Endothelial cell of umbilical vein (primary cell): Measurements from ENCODE around the gene EML1. TPM values are rescaled to one million over a fixed set of nuclear protein-coding genes. Genes with fewer than 3 reads are reported as not detected.

Experiments used
- BruUV-seq: library from RNA; stranded (reverse); fragments of 400-500 nt; replicated peaks from 2 replicates; lab custom pipeline; 2021; lab: Mats Ljungman, UMichigan
- CTCF ChIA-PET: fragments of 300-600, 350-600 bp; sonication (Branson Sonifier 250); formaldehyde crosslinking; loops from one replicate; lab custom pipeline; 2021; ENCODE audit warnings: antibody characterized with exemption, inconsistent platforms; lab: Charles Lee
- POLR2A ChIA-PET: fragments of 300-600, 350-600 bp; sonication (Branson Sonifier 250); formaldehyde crosslinking; loops from one replicate; lab custom pipeline; 2021; ENCODE audit warnings: antibody characterized with exemption, inconsistent platforms; lab: Charles Lee
- DNase-seq: peaks from one replicate; pipeline ENCODE4 v3.0.0-alpha.2; 2011; ENCODE audit warnings: low read depth, low spot score
- FAIRE-seq: peaks from 2 replicates; lab custom pipeline; 2011; peaks lifted over from hg19 to GRCh38; lab: Jason Lieb, UNC
- H2AFZ ChIP-seq: 2 replicates; pipeline ENCODE4 v1.6.0; 2012; ENCODE audit warnings: low read depth, low read length, control low read depth, inconsistent platforms
- H3K27ac ChIP-seq: 2 replicates; pipeline ENCODE4 v1.5.1; 2011; ENCODE audit warnings: low read depth, mild to moderate bottlenecking, control low read depth, low read length, moderate library complexity; ENCODE audit not compliant: insufficient read depth
- H3K27me3 ChIP-seq, 2 experiments: 2 replicates each; pipeline versions ENCODE4 v1.6.0 to v1.6.1; 2011; ENCODE audit warnings: low read length in 2 of 2, mixed read lengths in 1 of 2; ENCODE audit not compliant: control insufficient read depth in 2 of 2, insufficient read depth in 2 of 2
- H3K36me3 ChIP-seq, 2 experiments: 2 replicates in 1 of 2; 3 replicates in 1 of 2; pipeline ENCODE4 v1.5.1; 2011; ENCODE audit warnings: low read length in 2 of 2, mild to moderate bottlenecking in 1 of 2, moderate library complexity in 1 of 2; ENCODE audit not compliant: control insufficient read depth in 2 of 2, insufficient read depth in 2 of 2; ENCODE audit errors: extremely low read depth in 1 of 2
- H3K4me1 ChIP-seq: 3 replicates; pipeline ENCODE4 v1.5.1; 2011; ENCODE audit warnings: mild to moderate bottlenecking, low read length; ENCODE audit not compliant: control insufficient read depth, insufficient read depth; ENCODE audit errors: extremely low read depth
- H3K4me2 ChIP-seq: 2 replicates; pipeline ENCODE4 v1.6.1; 2011; ENCODE audit warnings: low read length, control low read depth, mixed read lengths; ENCODE audit not compliant: insufficient read depth
- H3K4me3 ChIP-seq, 3 experiments: fragments of 200-600 bp in 1 of 3; sonication (generic), shearing (Covaris generic) in 1 of 3; replicated peaks in 1 of 3; 2 replicates each; pipeline ENCODE4 v1.5.1; 2011 to 2016; ENCODE audit warnings: control low read depth in 3 of 3, low read length in 3 of 3, mild to moderate bottlenecking in 2 of 3, inconsistent platforms in 1 of 3, low read depth in 1 of 3, moderate library complexity in 1 of 3; ENCODE audit not compliant: insufficient read depth in 1 of 3
- H3K79me2 ChIP-seq: 2 replicates; pipeline ENCODE4 v1.6.0; 2012; ENCODE audit warnings: low read length, inconsistent platforms; ENCODE audit not compliant: control insufficient read depth, insufficient read depth
- H3K9ac ChIP-seq: replicated peaks from 2 replicates; pipeline ENCODE3; 2011; ENCODE audit warnings: low read length, control low read depth; ENCODE audit not compliant: insufficient read depth; ENCODE audit errors: extremely low read depth
- H3K9me1 ChIP-seq: replicated peaks from 3 replicates; pipeline ENCODE4 v1.6.0; 2011; ENCODE audit warnings: mild to moderate bottlenecking, low read length; ENCODE audit not compliant: control insufficient read depth, insufficient read depth; ENCODE audit errors: extremely low read depth
- H3K9me3 ChIP-seq: replicated peaks from 2 replicates; pipeline ENCODE4 v1.5.1; 2012; ENCODE audit warnings: low read length, inconsistent platforms; ENCODE audit not compliant: control insufficient read depth, insufficient read depth
- H4K20me1 ChIP-seq: replicated peaks from 2 replicates; pipeline ENCODE3; 2011; ENCODE audit warnings: mild to moderate bottlenecking, low read length; ENCODE audit not compliant: control insufficient read depth, insufficient read depth; ENCODE audit errors: extremely low read depth
- CTCF ChIP-seq, 2 donors: IDR thresholded peaks; 1 replicate in 1 of 2; 2 replicates in 1 of 2; pipeline ENCODE4 v1.5.1; 2011; ENCODE audit warnings: low read length in 2 of 2, mild to moderate bottlenecking in 2 of 2, moderate library complexity in 2 of 2, control low read depth in 1 of 2, inconsistent platforms in 1 of 2, low read depth in 1 of 2; ENCODE audit not compliant: insufficient read depth in 1 of 2; ENCODE audit errors: extremely low read depth in 1 of 2
- FOS ChIP-seq: IDR thresholded peaks from 2 replicates; pipeline ENCODE4 v1.6.1; 2011; ENCODE audit warnings: mild to moderate bottlenecking, low read length, moderate library complexity, borderline replicate concordance; ENCODE audit not compliant: insufficient read depth
- GATA2 ChIP-seq: IDR thresholded peaks from 2 replicates; pipeline ENCODE4 v1.7.0; 2011; ENCODE audit warnings: low read depth, mild to moderate bottlenecking, moderate library complexity, mixed read lengths, low read length; ENCODE audit not compliant: insufficient read length, insufficient read depth
- JUN ChIP-seq: IDR thresholded peaks from 2 replicates; pipeline ENCODE4 v1.6.1; 2011; ENCODE audit warnings: borderline replicate concordance, low read depth; ENCODE audit not compliant: insufficient read length, insufficient read depth
- POLR2A ChIP-seq: IDR thresholded peaks from 2 replicates; pipeline ENCODE4 v1.6.1; 2012; ENCODE audit warnings: low read depth, mild to moderate bottlenecking, control low read depth, low read length
- POLR2AphosphoS5 ChIP-seq: IDR thresholded peaks from 2 replicates; pipeline ENCODE4 v1.6.1; 2012; ENCODE audit warnings: low read depth, mild to moderate bottlenecking, control low read depth, low read length, moderate library complexity; ENCODE audit not compliant: insufficient read depth
- dilution Hi-C: fragments of 300-500 bp; cut with MboI; formaldehyde crosslinking; loops from one replicate; pipeline ENCODE4 v1.15.0; 2019; ENCODE audit warnings: low sequenced_read_pairs; ENCODE audit not compliant: extremely low pct_ligation_motif_present
- intact Hi-C: fragments of 100-400 bp; cut with micrococcal nuclease; formaldehyde crosslinking; loops from one replicate; pipeline ENCODE4 v1.10.0; 2022
- polyA plus RNA-seq, 4 experiments: library from polyadenylated mRNA; depleted of rRNA in 3 of 4; stranded (reverse) in 3 of 4; unstranded in 1 of 4; fragments of >200 nt; gene quantifications; 2 replicates each; pipeline versions ENCODE4 v1.2.1 to v1.2.3, GENCODE V29; 2011 to 2012; ENCODE audit warnings: missing spikeins in 1 of 4
- total RNA-seq: library from RNA; stranded (reverse); gene quantifications from 2 replicates; pipeline ENCODE4 v1.2.3, GENCODE V29; 2021

The EML1 gene
- total and polyA plus RNA-seq, 2 donors (not counting 3 experiments of a cell fraction or from before 2014, with no cell fraction given): 22.9 to 33.0 TPM

DNA sequence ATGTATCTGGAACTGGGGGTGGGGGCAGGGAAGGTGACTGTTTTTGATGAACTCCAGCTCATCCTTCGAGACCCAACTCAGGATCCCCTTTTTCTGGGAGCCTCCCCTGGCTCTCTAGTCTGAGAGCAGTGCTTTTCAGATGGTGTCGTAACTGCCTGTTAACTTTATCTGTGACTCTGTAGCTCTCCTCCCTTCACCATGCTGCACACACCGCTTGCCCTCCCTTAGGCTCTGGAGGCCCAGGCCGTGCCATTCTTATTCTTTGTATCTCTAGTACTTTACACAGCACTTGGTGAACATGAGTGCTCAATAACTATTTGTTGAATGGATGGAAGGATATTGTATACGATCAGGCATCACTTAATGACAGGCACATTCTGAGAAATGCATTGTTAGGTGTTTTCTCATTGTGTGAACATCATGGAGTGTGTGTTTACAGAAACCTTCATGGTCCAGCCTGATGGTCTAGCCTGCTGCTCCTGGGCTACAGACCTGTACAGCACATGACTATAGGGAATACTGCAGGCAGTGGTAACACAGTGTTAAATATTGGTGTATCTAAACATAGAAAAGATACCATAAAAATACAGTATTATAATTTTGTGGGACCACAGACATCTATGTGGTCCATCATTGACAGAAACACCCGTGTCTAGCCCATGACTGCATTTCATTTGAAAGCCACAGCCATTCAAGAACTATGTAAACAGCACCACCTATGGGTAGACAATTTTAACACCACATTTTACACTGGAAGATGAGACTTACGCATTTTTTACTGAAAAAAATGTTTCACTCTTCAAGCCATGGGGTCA lies 91.8 kb downstream of the EML1 start:
- Histone ChIP-seq H3K36me3 (peaks cover 0 to 7% of the 10 kb centered on the region in 2 experiments), H3K4me2 (no peak overlapping the region), H3K27ac (no peak overlapping the region), H3K4me1 (no peaks in the 10 kb centered on the region), H3K27me3 (no peaks in the 10 kb centered on the region), H3K9me3 (no peaks in the 10 kb centered on the region), H4K20me1 (no peaks in the 10 kb centered on the region), H3K9ac (no peak overlapping the region), H3K9me1 (no peaks in the 10 kb centered on the region), H3K79me2 (no peaks in the 10 kb centered on the region), H3K4me3 (no peak overlapping the region), H2AFZ (no peak overlapping the region)
- no TSS peak for BruUV-seq
- peak; percentile 96 for FAIRE-seq
- intact Hi-C loops: loop anchor here (1.0 to 5.0 kb wide), 4 partner anchors 93 to 367 kb away; partner anchors contain the start of gene EML1
- ChIA-PET POLR2A (no interaction called here), CTCF (interaction anchor here (0.6 to 8.7 kb wide), 19 partner anchors 11 to 230 kb away, joined by 3 to 86 read pairs (median 4); partner anchors contain the start of genes CYP46A1 and EML1)
- DNase-seq: peak; percentile 70
- dilution Hi-C loops: no loop called here
- peak; percentile 44 to 57 for TF ChIP-seq CTCF (IDR thresholded peaks at IDR 0.05; ENCODE audit: extremely low read depth in 1 of 2, insufficient read depth in 1 of 2, low read depth in 1 of 2, low read length in 2 of 2)
- TF ChIP-seq POLR2AphosphoS5: no peak
- TF ChIP-seq FOS: no peak
- TF ChIP-seq JUN: no peak
- TF ChIP-seq GATA2: no peak
- TF ChIP-seq POLR2A: no peak
